Keratinocyte (primary cell): Measurements from ENCODE around the gene CELF5. TPM values are rescaled to one million over a fixed set of nuclear protein-coding genes. Genes with fewer than 3 reads are reported as not detected.

ENCODE experiments used
- DNase-seq: peaks from one replicate; pipeline ENCODE4 v3.0.0-alpha.2; 2011; ENCODE audit warnings: low read depth, missing footprints, low spot score
- FAIRE-seq: peaks from 2 replicates; lab custom pipeline; 2011; peaks lifted over from hg19 to GRCh38; lab: Jason Lieb, UNC
- H2AFZ ChIP-seq: 2 replicates; pipeline ENCODE4 v1.6.0; 2012; ENCODE audit warnings: low read length, control low read depth, inconsistent platforms; ENCODE audit not compliant: control insufficient read depth
- H3K27ac ChIP-seq: 2 replicates; pipeline ENCODE4 v1.5.1; 2011; ENCODE audit warnings: low read length; ENCODE audit not compliant: control insufficient read depth, insufficient read depth
- H3K27me3 ChIP-seq: 3 replicates; pipeline ENCODE4 v1.6.0; 2011; ENCODE audit warnings: low read length; ENCODE audit not compliant: control insufficient read depth, insufficient read depth; ENCODE audit errors: extremely low read depth
- H3K36me3 ChIP-seq, 2 experiments: 2 replicates in 1 of 2; 3 replicates in 1 of 2; pipeline ENCODE4 v1.5.1; 2011; ENCODE audit warnings: low read length in 2 of 2, mild to moderate bottlenecking in 1 of 2; ENCODE audit not compliant: control insufficient read depth in 2 of 2, insufficient read depth in 2 of 2; ENCODE audit errors: extremely low read depth in 1 of 2
- H3K4me1 ChIP-seq: 3 replicates; pipeline ENCODE4 v1.5.1; 2011; ENCODE audit warnings: low read length; ENCODE audit not compliant: control insufficient read depth, insufficient read depth; ENCODE audit errors: extremely low read depth
- H3K4me2 ChIP-seq: 3 replicates; pipeline ENCODE4 v1.6.0; 2011; ENCODE audit warnings: low read depth, low read length; ENCODE audit not compliant: control insufficient read depth, insufficient read depth; ENCODE audit errors: extremely low read depth
- H3K4me3 ChIP-seq, 3 experiments: fragments of 200-600 bp in 1 of 3; sonication (generic) in 1 of 3; 2 replicates in 2 of 3; 3 replicates in 1 of 3; pipeline ENCODE4 v1.5.1; 2011 to 2016; ENCODE audit warnings: low read length in 3 of 3, mild to moderate bottlenecking in 3 of 3, control low read depth in 2 of 3, inconsistent platforms in 1 of 3, low read depth in 1 of 3, mixed read lengths in 1 of 3, mixed run types in 1 of 3, moderate library complexity in 1 of 3; ENCODE audit not compliant: control insufficient read depth in 2 of 3, insufficient read depth in 2 of 3; ENCODE audit errors: extremely low read depth in 1 of 3
- H3K79me2 ChIP-seq: 2 replicates; pipeline ENCODE4 v1.6.0; 2012; ENCODE audit warnings: low read length; ENCODE audit not compliant: control insufficient read depth, insufficient read depth
- H3K9ac ChIP-seq: 3 replicates; pipeline ENCODE4 v1.6.0; 2011; ENCODE audit warnings: low read length; ENCODE audit not compliant: control insufficient read depth, insufficient read depth; ENCODE audit errors: extremely low read depth
- H3K9me1 ChIP-seq: 3 replicates; pipeline ENCODE4 v1.6.0; 2011; ENCODE audit warnings: low read length; ENCODE audit not compliant: control insufficient read depth, insufficient read depth; ENCODE audit errors: extremely low read depth
- H3K9me3 ChIP-seq: 2 replicates; pipeline ENCODE4 v1.5.1; 2012; ENCODE audit warnings: low read depth, low read length; ENCODE audit not compliant: control insufficient read depth
- H4K20me1 ChIP-seq: 3 replicates; pipeline ENCODE4 v1.6.0; 2011; ENCODE audit warnings: low read length; ENCODE audit not compliant: control insufficient read depth, insufficient read depth; ENCODE audit errors: extremely low read depth
- CTCF ChIP-seq, 3 experiments: IDR thresholded peaks in 1 of 3; conservative IDR thresholded peaks in 1 of 3; optimal IDR thresholded peaks in 1 of 3; 2 replicates in 2 of 3; 3 replicates in 1 of 3; pipeline versions ENCODE3 to v1.5.1; 2011; ENCODE audit warnings: low read length in 3 of 3, mild to moderate bottlenecking in 3 of 3, moderate library complexity in 2 of 3, control low read depth in 1 of 3, inconsistent platforms in 1 of 3; ENCODE audit not compliant: insufficient read depth in 2 of 3; ENCODE audit errors: extremely low read depth in 1 of 3
- EZH2 ChIP-seq: IDR thresholded peaks from one replicate; pipeline ENCODE4 v1.6.1; 2012; ENCODE audit warnings: inconsistent platforms, mild to moderate bottlenecking, low read length, moderate library complexity
- dilution Hi-C: fragments of 300-500 bp; cut with MboI; formaldehyde crosslinking; loops from one replicate; pipeline ENCODE4 v1.7.0; 2020; ENCODE audit warnings: low sequenced_read_pairs; ENCODE audit not compliant: extremely low pct_ligation_motif_present
- polyA plus RNA-seq, 5 experiments: library from polyadenylated mRNA; depleted of rRNA in 3 of 5; stranded (reverse) in 3 of 5; stranded (forward) in 1 of 5; unstranded in 1 of 5; fragments of >200 nt; gene quantifications; 1 replicate in 1 of 5; 2 replicates in 3 of 5; 3 replicates in 1 of 5; pipeline versions ENCODE4 v1.2.1 to v1.2.3, GENCODE V29; 2011 to 2012; ENCODE audit warnings: missing spikeins in 2 of 5, low read depth in 1 of 5, low replicate concordance in 1 of 5

Gene CELF5
- polyA plus RNA-seq, 1 donor (not counting 4 experiments of a cell fraction or from before 2014, with no cell fraction given): 0.04 TPM

GRCh38 chr19:3193256-3194105 lies 31.0 kb upstream of the CELF5 start:
- Histone ChIP-seq H3K9ac (no peak overlapping the region), H2AFZ (no peak overlapping the region), H3K79me2 (peaks cover 52% of the 10 kb centered on the region), H3K9me1 (no peaks in the 10 kb centered on the region), H3K4me3 (no peak overlapping the region), H3K27ac (no peak overlapping the region), H3K9me3 (no peaks in the 10 kb centered on the region), H3K27me3 (no peaks in the 10 kb centered on the region), H3K36me3 (peaks cover 10 to 19% of the 10 kb centered on the region in 2 experiments), H3K4me2 (no peak overlapping the region), H4K20me1 (peaks cover 16% of the 10 kb centered on the region), H3K4me1 (peaks cover 2% of the 10 kb centered on the region)
- DNase-seq (no peak), FAIRE-seq (no peak)
- no peak for TF ChIP-seq CTCF (optimal IDR thresholded peaks at IDR 0.05 in 1 of 3, IDR thresholded peaks at IDR 0.05 in 1 of 3, conservative IDR thresholded peaks at IDR 0.05 in 1 of 3; ENCODE audit: extremely low read depth in 1 of 3, insufficient read depth in 2 of 3, low read length in 3 of 3)
- no peak for TF ChIP-seq EZH2
- dilution Hi-C loops: no loop called here

GRCh38 chr19:3194106-3195087 lies 30.1 kb upstream of the CELF5 start:
- no peak for FAIRE-seq
- Histone ChIP-seq H3K4me3 (no peak overlapping the region), H3K4me2 (no peak overlapping the region), H3K9ac (no peak overlapping the region), H2AFZ (no peak overlapping the region), H3K36me3 (peaks cover 10 to 19% of the 10 kb centered on the region in 2 experiments), H3K79me2 (peaks cover 42% of the 10 kb centered on the region), H3K27me3 (no peaks in the 10 kb centered on the region), H3K27ac (no peak overlapping the region), H3K9me3 (no peaks in the 10 kb centered on the region), H3K9me1 (no peaks in the 10 kb centered on the region), H4K20me1 (peaks cover 10% of the 10 kb centered on the region), H3K4me1 (no peaks in the 10 kb centered on the region)
- no peak for DNase-seq
- dilution Hi-C loops: no loop called here
- TF ChIP-seq EZH2 (no peak), CTCF (optimal IDR thresholded peaks at IDR 0.05 in 1 of 3, IDR thresholded peaks at IDR 0.05 in 1 of 3, conservative IDR thresholded peaks at IDR 0.05 in 1 of 3; ENCODE audit: extremely low read depth in 1 of 3, insufficient read depth in 2 of 3, low read length in 3 of 3) (no peak)
